Mesendoderm (in vitro differentiated cells): ENCODE data around the gene ZBTB17.

Experiments used
- DNase-seq: peaks from one replicate; pipeline ENCODE4 v3.0.0; 2013
- H2AK5ac ChIP-seq: 2 replicates; pipeline ENCODE4 v1.6.1; 2013; ENCODE audit warnings: low read length, inconsistent platforms
- H2BK120ac ChIP-seq: 2 replicates; pipeline ENCODE4 v1.6.1; 2013; ENCODE audit warnings: low read depth, mild to moderate bottlenecking, low read length, moderate library complexity, mixed read lengths
- H2BK15ac ChIP-seq: replicated peaks from 2 replicates; pipeline ENCODE4 v1.6.1; 2013; ENCODE audit warnings: low read depth, mild to moderate bottlenecking, moderate library complexity
- H2BK5ac ChIP-seq: 2 replicates; pipeline ENCODE4 v1.6.1; 2013; ENCODE audit warnings: low read length, inconsistent platforms
- H3K18ac ChIP-seq: 2 replicates; pipeline ENCODE4 v1.6.1; 2013; ENCODE audit warnings: mild to moderate bottlenecking, low read length, mixed read lengths
- H3K23ac ChIP-seq: one replicate; pipeline ENCODE4 v1.6.1; 2013; ENCODE audit warnings: low read length
- H3K27ac ChIP-seq: 2 replicates; pipeline ENCODE4 v1.5.1; 2013; ENCODE audit warnings: low read depth, mild to moderate bottlenecking, inconsistent platforms, low read length, moderate library complexity
- H3K27me3 ChIP-seq: 2 replicates; pipeline ENCODE4 v1.6.1; 2013; ENCODE audit warnings: low read length, control low read depth, mild to moderate bottlenecking, inconsistent platforms; ENCODE audit not compliant: insufficient read depth, poor library complexity
- H3K36me3 ChIP-seq: 2 replicates; pipeline ENCODE4 v1.6.1; 2013; ENCODE audit warnings: low read length, inconsistent platforms; ENCODE audit not compliant: control insufficient read depth, insufficient read depth
- H3K4ac ChIP-seq: one replicate; pipeline ENCODE4 v1.6.1; 2013; ENCODE audit warnings: low read depth, mild to moderate bottlenecking, low read length, moderate library complexity
- H3K4me1 ChIP-seq: 2 replicates; pipeline ENCODE4 v1.6.1; 2013; ENCODE audit warnings: low read depth, low read length, inconsistent platforms; ENCODE audit not compliant: control insufficient read depth
- H3K4me2 ChIP-seq: 2 replicates; pipeline ENCODE4 v1.6.1; 2013; ENCODE audit warnings: low read length
- H3K4me3 ChIP-seq: 2 replicates; pipeline ENCODE4 v1.5.1; 2013; ENCODE audit warnings: mild to moderate bottlenecking, low read length
- H3K56ac ChIP-seq: one replicate; pipeline ENCODE4 v1.6.1; 2013; ENCODE audit warnings: low read length
- H3K79me1 ChIP-seq: 2 replicates; pipeline ENCODE4 v1.6.1; 2013; ENCODE audit warnings: low read length, inconsistent platforms
- H3K79me2 ChIP-seq: 2 replicates; pipeline ENCODE4 v1.6.1; 2013; ENCODE audit warnings: mild to moderate bottlenecking, low read length; ENCODE audit not compliant: control insufficient read depth, insufficient read depth
- H3K9ac ChIP-seq: 2 replicates; pipeline ENCODE4 v1.6.1; 2013; ENCODE audit warnings: low read length, inconsistent platforms
- H4K5ac ChIP-seq: one replicate; pipeline ENCODE4 v1.6.1; 2013; ENCODE audit warnings: low read length
- H4K8ac ChIP-seq: one replicate; pipeline ENCODE4 v1.6.1; 2013; ENCODE audit warnings: low read depth, mild to moderate bottlenecking, control low read depth, low read length, moderate library complexity
- WGBS: extraction: QIAGEN DNeasy Blood & Tissue Kit; methylation state at CpG from one replicate; pipeline ENCODE4 v1.1.7; 2013; ENCODE audit warnings: low lambda C conversion rate, missing lambda C conversion rate; ENCODE audit not compliant: insufficient coverage; ENCODE audit errors: extremely low coverage; 5-methylcytosine and 5-hydroxymethylcytosine counted together

The ZBTB17 gene

DNA sequence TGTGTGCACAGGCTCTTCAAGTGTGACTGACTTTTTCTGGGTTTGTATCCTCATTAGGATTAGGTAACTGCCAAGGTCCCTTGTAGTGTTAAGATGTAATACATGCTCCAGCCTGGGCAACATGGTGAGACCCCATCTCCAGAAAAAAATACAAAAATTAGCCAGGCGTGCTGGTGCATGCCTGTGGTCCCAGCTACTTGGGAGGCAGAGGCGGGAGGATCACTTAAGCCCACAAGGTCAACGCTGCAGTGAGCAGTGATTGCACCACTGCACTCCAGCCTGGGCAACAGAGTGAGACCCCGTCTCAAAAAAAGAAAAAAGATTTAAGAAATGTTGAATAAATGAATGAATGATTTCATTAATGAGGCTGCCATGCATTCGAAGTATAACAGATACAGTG lies 15.1 kb downstream of the ZBTB17 start:
- Histone ChIP-seq H2AK5ac (no peak overlapping the region), H3K36me3 (peaks cover 2% of the 10 kb centered on the region)

DNA sequence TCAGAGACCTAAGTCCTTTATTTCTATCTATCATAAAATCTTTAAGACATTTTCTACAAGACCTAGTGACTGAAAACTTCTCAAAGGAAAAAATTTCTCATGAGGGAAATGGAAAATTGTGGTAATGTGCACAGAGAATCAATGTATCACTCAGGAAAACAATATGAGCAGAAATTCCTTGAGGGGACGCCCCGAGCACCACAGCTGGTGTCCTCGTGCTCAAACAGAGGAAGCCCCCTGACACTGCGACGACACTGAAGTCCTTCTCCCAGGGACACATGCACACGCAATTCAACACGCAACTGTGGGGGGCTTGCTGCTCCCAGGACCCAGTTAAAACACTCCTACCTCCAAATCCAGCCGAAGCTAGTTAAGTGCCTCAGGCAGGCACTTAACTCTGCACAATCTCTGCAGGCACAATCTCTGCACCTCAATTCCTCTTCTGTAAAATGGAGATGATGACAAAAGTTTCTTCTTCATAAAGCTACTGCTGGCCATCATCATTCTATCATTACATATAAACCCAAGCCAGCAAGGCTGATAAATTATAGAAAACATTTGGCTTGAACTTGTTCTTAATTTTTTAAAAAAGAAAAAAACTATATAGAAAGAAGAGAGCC lies 16.0 kb downstream of the ZBTB17 start:
- Histone ChIP-seq H3K36me3 (no peaks in the 10 kb centered on the region), H3K27me3 (no peaks in the 10 kb centered on the region), H3K4me1 (peaks cover 2% of the 10 kb centered on the region), H3K56ac (no peak overlapping the region), H3K9ac (no peak overlapping the region), H3K27ac (no peak overlapping the region), H3K79me2 (no peaks in the 10 kb centered on the region), H3K4ac (no peak overlapping the region), H2BK120ac (no peak overlapping the region), H2BK5ac (no peak overlapping the region), H3K18ac (no peak overlapping the region), H3K4me2 (no peak overlapping the region), H3K79me1 (peaks cover 8% of the 10 kb centered on the region), H2BK15ac (no peak overlapping the region), H4K8ac (no peak overlapping the region), H4K5ac (no peak overlapping the region), H2AK5ac (no peak overlapping the region), H3K23ac (no peak overlapping the region), H3K4me3 (no peak overlapping the region)
- no CpG with 5 or more reads among the region's 8 CpGs for WGBS
- DNase-seq = no peak

More for the DNA sequence above, 15.1 kb downstream of the ZBTB17 start:
- Histone ChIP-seq H3K79me1 (peaks cover 7% of the 10 kb centered on the region), H3K9ac (no peak overlapping the region), H3K79me2 (no peaks in the 10 kb centered on the region), H4K5ac (no peak overlapping the region), H3K27ac (no peak overlapping the region), H3K56ac (no peak overlapping the region), H2BK5ac (no peak overlapping the region), H3K18ac (no peak overlapping the region), H4K8ac (no peak overlapping the region), H3K27me3 (no peaks in the 10 kb centered on the region), H3K4me2 (no peak overlapping the region), H3K4ac (no peak overlapping the region), H3K4me3 (no peak overlapping the region), H3K4me1 (peaks cover 2% of the 10 kb centered on the region), H3K23ac (no peak overlapping the region), H2BK15ac (no peak overlapping the region), H2BK120ac (no peak overlapping the region)
- DNase-seq = no peak
- no CpG with 5 or more reads among the region's 5 CpGs for WGBS

DNA sequence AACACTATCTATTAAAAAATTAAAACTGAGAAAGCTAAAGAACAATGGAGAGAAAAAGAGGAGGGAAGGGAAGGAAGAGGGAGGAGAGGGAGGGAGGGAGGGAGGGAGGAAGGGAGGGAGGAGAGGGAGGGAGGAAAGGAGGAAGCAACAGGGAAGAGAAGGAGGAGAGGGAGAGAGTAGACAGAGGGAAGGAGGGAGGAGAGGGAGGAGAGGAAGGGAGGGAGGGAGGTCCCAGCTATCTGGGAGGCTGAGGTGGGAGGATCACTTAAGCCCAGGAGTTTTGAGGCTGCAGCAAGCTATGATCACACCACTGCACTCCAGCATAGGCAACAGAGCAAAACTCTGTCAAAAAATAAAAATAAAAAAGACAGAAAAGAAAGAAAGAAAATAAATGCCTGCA lies 16.5 kb downstream of the ZBTB17 start:
- Histone ChIP-seq H2BK15ac (no peak overlapping the region), H2BK5ac (no peak overlapping the region), H4K8ac (no peak overlapping the region), H3K9ac (no peak overlapping the region), H3K79me2 (no peaks in the 10 kb centered on the region), H3K36me3 (no peaks in the 10 kb centered on the region), H3K27me3 (no peaks in the 10 kb centered on the region), H3K4me2 (no peak overlapping the region), H3K4me3 (no peak overlapping the region), H2AK5ac (no peak overlapping the region), H3K18ac (no peak overlapping the region), H3K79me1 (peaks cover 8% of the 10 kb centered on the region), H3K4me1 (peaks cover 2% of the 10 kb centered on the region), H3K23ac (no peak overlapping the region), H4K5ac (no peak overlapping the region), H3K56ac (no peak overlapping the region), H2BK120ac (no peak overlapping the region), H3K27ac (no peak overlapping the region), H3K4ac (no peak overlapping the region)
- DNase-seq = no peak

DNA sequence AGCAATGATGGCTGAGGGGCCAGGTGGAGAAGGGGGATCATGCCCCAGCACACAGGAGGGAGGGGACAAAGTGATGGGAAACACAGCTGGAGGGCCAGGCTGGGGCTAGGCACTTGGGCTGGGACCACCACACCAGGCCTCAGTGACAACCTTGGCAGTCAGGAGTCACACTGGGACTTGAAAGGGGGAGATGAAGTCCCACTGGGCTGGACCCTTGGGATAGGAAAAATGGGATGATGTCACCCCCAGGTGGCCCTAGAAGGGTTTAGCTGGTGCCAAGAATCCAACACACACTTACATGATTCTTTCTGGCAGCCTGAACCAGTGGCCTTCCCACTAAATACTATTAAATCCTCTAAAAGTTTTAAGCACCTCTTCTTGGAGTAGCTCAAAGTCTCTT lies 17.1 kb downstream of the ZBTB17 start:
- H3K4me3 ChIP-seq = no peak overlapping the region
- no peak overlapping the region for H3K27ac ChIP-seq
- no peak overlapping the region for H3K56ac ChIP-seq
- peaks cover 7% of the 10 kb centered on the region for H3K79me1 ChIP-seq
- H4K5ac ChIP-seq = no peak overlapping the region
- no peak overlapping the region for H3K23ac ChIP-seq
- H2BK120ac ChIP-seq = no peak overlapping the region
- no peak overlapping the region for H2AK5ac ChIP-seq
- no peaks in the 10 kb centered on the region for H3K79me2 ChIP-seq
- no peaks in the 10 kb centered on the region for H3K36me3 ChIP-seq
- H2BK5ac ChIP-seq = no peak overlapping the region
- H2BK15ac ChIP-seq = no peak overlapping the region
- peaks cover 5% of the 10 kb centered on the region for H3K4me1 ChIP-seq
- no peak for DNase-seq
- no peak overlapping the region for H3K18ac ChIP-seq
- no peak overlapping the region for H4K8ac ChIP-seq
- H3K27me3 ChIP-seq = no peaks in the 10 kb centered on the region
- H3K4me2 ChIP-seq = no peak overlapping the region
- no peak overlapping the region for H3K9ac ChIP-seq
- H3K4ac ChIP-seq = no peak overlapping the region

DNA sequence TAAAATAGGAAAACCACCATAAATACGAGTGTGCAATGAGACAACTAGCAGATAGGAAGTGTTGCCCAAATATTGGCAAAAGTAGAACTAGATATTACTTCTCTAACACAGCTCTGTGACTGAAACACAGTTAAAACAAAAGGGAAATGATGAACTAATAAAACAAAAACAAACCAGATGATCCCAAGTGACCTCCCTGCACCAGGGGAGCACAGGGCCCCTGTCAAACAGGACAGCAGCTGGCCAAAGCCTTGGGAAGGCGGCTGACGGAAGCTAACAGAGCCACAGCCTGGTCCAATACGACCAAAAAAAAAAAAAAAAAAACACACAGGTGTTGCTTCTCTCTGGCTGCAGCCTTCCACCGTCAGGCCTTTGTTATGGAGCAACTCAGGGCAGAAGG lies 17.8 kb downstream of the ZBTB17 start:
- H4K5ac ChIP-seq = no peak overlapping the region
- H3K56ac ChIP-seq = no peak overlapping the region
- H2BK5ac ChIP-seq = no peak overlapping the region
- H3K27ac ChIP-seq = no peak overlapping the region
- no peak overlapping the region for H3K18ac ChIP-seq
- no peak overlapping the region for H2BK120ac ChIP-seq
- H2AK5ac ChIP-seq = no peak overlapping the region
- peaks cover 9% of the 10 kb centered on the region for H3K79me1 ChIP-seq
- no CpG with 5 or more reads among the region's 5 CpGs for WGBS
- H3K9ac ChIP-seq = no peak overlapping the region
- no peak for DNase-seq
- H3K27me3 ChIP-seq = no peaks in the 10 kb centered on the region
- H3K4ac ChIP-seq = no peak overlapping the region
- H3K23ac ChIP-seq = no peak overlapping the region
- no peak overlapping the region for H3K4me2 ChIP-seq
- no peak overlapping the region for H2BK15ac ChIP-seq
- peaks cover 7% of the 10 kb centered on the region for H3K4me1 ChIP-seq
- no peaks in the 10 kb centered on the region for H3K79me2 ChIP-seq
- no peak overlapping the region for H4K8ac ChIP-seq
- H3K36me3 ChIP-seq = no peaks in the 10 kb centered on the region
- H3K4me3 ChIP-seq = no peak overlapping the region
